GM12878 (cell line): Measurements from ENCODE around the gene SPDL1.

Source experiments
- CTCF ChIP-seq, 3 experiments: IDR thresholded peaks in 2 of 3; conservative IDR thresholded peaks in 1 of 3; 2 replicates each; pipeline ENCODE4 v1.5.1; 2011; ENCODE audit warnings: low read depth in 3 of 3, low read length in 3 of 3, mild to moderate bottlenecking in 3 of 3, control low read depth in 2 of 3, moderate library complexity in 2 of 3, inconsistent platforms in 1 of 3, mixed read lengths in 1 of 3; ENCODE audit not compliant: control insufficient read depth in 2 of 3, insufficient read depth in 1 of 3; ENCODE audit errors: extremely low read depth in 1 of 3
- GABPA ChIP-seq: IDR thresholded peaks from 2 replicates; pipeline ENCODE4 v1.6.1; 2014; ENCODE audit warnings: antibody characterized with exemption, low read depth, mild to moderate bottlenecking, inconsistent platforms
- JUND ChIP-seq: IDR thresholded peaks from 2 replicates; pipeline ENCODE4 v1.6.1; 2012; ENCODE audit warnings: low read depth, mild to moderate bottlenecking, low read length, improper control_type of control experiment, moderate library complexity
- PBX3 ChIP-seq: IDR thresholded peaks from 2 replicates; pipeline ENCODE4 v1.6.1; 2011; ENCODE audit warnings: mild to moderate bottlenecking, low read depth, low read length, moderate library complexity; ENCODE audit not compliant: insufficient replicate concordance
- POLR2A ChIP-seq: IDR thresholded peaks from 2 replicates; pipeline ENCODE4 v1.6.1; 2011; ENCODE audit warnings: low read depth, mild to moderate bottlenecking, low read length
- POLR2AphosphoS5 ChIP-seq: IDR thresholded peaks from 2 replicates; pipeline ENCODE4 v1.6.1; 2011; ENCODE audit warnings: mild to moderate bottlenecking, low read length, inconsistent platforms
- YY1 ChIP-seq: IDR thresholded peaks from 2 replicates; pipeline ENCODE4 v1.6.1; 2011; ENCODE audit warnings: low read depth, mild to moderate bottlenecking, low read length
- TF ChIP-seq, protein P1 (sequence below): IDR thresholded peaks from 2 replicates; pipeline ENCODE4 v1.6.1; 2012; ENCODE audit warnings: mild to moderate bottlenecking, low read depth, low read length

GRCh38 chr5:169581580-169582227 lies 1.9 kb upstream of the SPDL1 start:
- TF ChIP-seq POLR2A (no peak), POLR2AphosphoS5 (no peak), YY1 (no peak), JUND (no peak), PBX3 (no peak), CTCF (IDR thresholded peaks at IDR 0.05 in 2 of 3, conservative IDR thresholded peaks at IDR 0.05 in 1 of 3; ENCODE audit: control insufficient read depth in 2 of 3, extremely low read depth in 1 of 3, insufficient read depth in 1 of 3, low read depth in 3 of 3, low read length in 3 of 3) (peak; percentile 79 to 90 (median 80); a peak in 5 of 6 replicates), GABPA (no peak)
- TF ChIP-seq, protein P1, sequence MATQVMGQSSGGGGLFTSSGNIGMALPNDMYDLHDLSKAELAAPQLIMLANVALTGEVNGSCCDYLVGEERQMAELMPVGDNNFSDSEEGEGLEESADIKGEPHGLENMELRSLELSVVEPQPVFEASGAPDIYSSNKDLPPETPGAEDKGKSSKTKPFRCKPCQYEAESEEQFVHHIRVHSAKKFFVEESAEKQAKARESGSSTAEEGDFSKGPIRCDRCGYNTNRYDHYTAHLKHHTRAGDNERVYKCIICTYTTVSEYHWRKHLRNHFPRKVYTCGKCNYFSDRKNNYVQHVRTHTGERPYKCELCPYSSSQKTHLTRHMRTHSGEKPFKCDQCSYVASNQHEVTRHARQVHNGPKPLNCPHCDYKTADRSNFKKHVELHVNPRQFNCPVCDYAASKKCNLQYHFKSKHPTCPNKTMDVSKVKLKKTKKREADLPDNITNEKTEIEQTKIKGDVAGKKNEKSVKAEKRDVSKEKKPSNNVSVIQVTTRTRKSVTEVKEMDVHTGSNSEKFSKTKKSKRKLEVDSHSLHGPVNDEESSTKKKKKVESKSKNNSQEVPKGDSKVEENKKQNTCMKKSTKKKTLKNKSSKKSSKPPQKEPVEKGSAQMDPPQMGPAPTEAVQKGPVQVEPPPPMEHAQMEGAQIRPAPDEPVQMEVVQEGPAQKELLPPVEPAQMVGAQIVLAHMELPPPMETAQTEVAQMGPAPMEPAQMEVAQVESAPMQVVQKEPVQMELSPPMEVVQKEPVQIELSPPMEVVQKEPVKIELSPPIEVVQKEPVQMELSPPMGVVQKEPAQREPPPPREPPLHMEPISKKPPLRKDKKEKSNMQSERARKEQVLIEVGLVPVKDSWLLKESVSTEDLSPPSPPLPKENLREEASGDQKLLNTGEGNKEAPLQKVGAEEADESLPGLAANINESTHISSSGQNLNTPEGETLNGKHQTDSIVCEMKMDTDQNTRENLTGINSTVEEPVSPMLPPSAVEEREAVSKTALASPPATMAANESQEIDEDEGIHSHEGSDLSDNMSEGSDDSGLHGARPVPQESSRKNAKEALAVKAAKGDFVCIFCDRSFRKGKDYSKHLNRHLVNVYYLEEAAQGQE: no peak
